ENCODE results near the gene ROR1. TPM values are rescaled to one million over a fixed set of nuclear protein-coding genes. Genes with fewer than 3 reads are reported as not detected.

Gene ROR1
- total and polyA plus RNA-seq, 9 of the 15 experiments (the other 6 are each of a cell fraction or from before 2014, with no cell fraction given), result 0.02 TPM; not detected in 8

DNA sequence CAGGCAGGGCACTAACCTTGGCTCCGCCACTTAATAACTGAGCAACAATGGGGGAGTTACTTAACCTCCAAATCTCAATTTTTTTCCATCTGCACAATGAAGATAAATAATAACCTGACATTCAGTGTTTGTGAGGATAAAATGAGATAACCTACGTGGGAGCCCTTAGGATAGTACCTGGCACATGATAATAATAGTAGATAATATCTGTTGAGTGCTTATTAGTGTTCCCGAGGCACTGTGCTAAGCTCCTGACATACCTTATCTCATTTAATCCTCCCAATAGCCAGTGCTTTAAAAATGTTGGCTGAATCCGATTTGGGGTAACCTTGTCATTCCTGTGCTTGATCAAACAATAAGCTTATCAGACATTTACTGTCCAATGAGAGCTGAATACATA is 300.9 kb downstream of the ROR1 start:
- H3K4me2 ChIP-seq (ENCODE audit: insufficient read depth, low read length), result no peak overlapping the region
- 0% methylated on average over 4 of the region's 4 CpGs for WGBS (ENCODE audit: insufficient coverage, low coverage, missing lambda C conversion rate)
- H3K4me1 ChIP-seq (replicated peaks in 1 of 2; ENCODE audit: control insufficient read depth in 2 of 2, insufficient read depth in 2 of 2, low read length in 2 of 2), result no peaks in the 10 kb centered on the region
- in situ Hi-C loops (cut with MboI), result no loop called here
- no peaks in the 10 kb centered on the region for H3K79me2 ChIP-seq (ENCODE audit: control insufficient read depth, insufficient read depth, low read length)
- FAIRE-seq, result no peak
- H3K9me3 ChIP-seq (replicated peaks; ENCODE audit: control insufficient read depth, insufficient read depth, low read depth, low read length), result no peaks in the 10 kb centered on the region
- no peak for ATAC-seq
- ChIA-PET POLR2A (interaction anchor here (0.9 kb wide), 1 partner anchor 273 kb away, joined by 3 read pairs; no protein-coding TSS in a partner anchor), CTCF (ENCODE audit: low intra/inter-chr PET ratio) (no interaction called here)
- no peak for TF ChIP-seq PPARD (CRISPR knock-in tag; IDR thresholded peaks at IDR 0.05)
- no peak for TF ChIP-seq NR2F6 (CRISPR knock-in tag; IDR thresholded peaks at IDR 0.05)
- no peak for TF ChIP-seq ZSCAN32 (CRISPR knock-in tag; IDR thresholded peaks at IDR 0.05)
- TF ChIP-seq HIVEP1 (CRISPR knock-in tag; IDR thresholded peaks at IDR 0.05), result no peak
- no peak for TF ChIP-seq HDAC6 (IDR thresholded peaks at IDR 0.05; ENCODE audit: low read depth, low read length)
- TF ChIP-seq PKNOX1 (IDR thresholded peaks at IDR 0.05), result no peak
- TF ChIP-seq HMG20A (CRISPR knock-in tag; conservative IDR thresholded peaks at IDR 0.05), result no peak
- TF ChIP-seq ZNF778 (CRISPR knock-in tag; IDR thresholded peaks at IDR 0.05), result no peak
- TF ChIP-seq HNRNPK (IDR thresholded peaks at IDR 0.05; ENCODE audit: low read depth, low read length, poor library complexity, severe bottlenecking), result no peak
- H3K4me3 ChIP-seq, result no peak overlapping the region
- no peaks in the 10 kb centered on the region for H3K9me1 ChIP-seq (ENCODE audit: control insufficient read depth, insufficient read depth, low read length)
- H3K36me3 ChIP-seq (ENCODE audit: control insufficient read depth, insufficient read depth, low read length), result no peaks in the 10 kb centered on the region
- no peak overlapping the region for H3K27ac ChIP-seq (ENCODE audit: extremely low read depth, low read depth, low read length)
- no peak overlapping the region for H3K9ac ChIP-seq (ENCODE audit: insufficient read depth in 1 of 2, low read depth in 2 of 2, low read length in 2 of 2)
- DNase-seq (ENCODE audit: extremely low read depth in 1 of 4, low spot score in 3 of 4), result no peak
- no peaks in the 10 kb centered on the region for H4K20me1 ChIP-seq (replicated peaks; ENCODE audit: control insufficient read depth, insufficient read depth, low read length)
- no peaks in the 10 kb centered on the region for H3K27me3 ChIP-seq (ENCODE audit: control insufficient read depth in 2 of 2, insufficient read depth in 2 of 2, low read length in 2 of 2)
- BruUV-seq (replicated peaks), result no TSS peak
- H2AFZ ChIP-seq (ENCODE audit: low read depth, low read length), result no peak overlapping the region
- intact Hi-C loops (cut with micrococcal nuclease), result no loop called here
